Liver (tissue), 9 donors: ENCODE measurements around the gene LIN9. TPM values are rescaled to one million over a fixed set of nuclear protein-coding genes. Genes with fewer than 3 reads are reported as not detected.

Experiments used
- DNase-seq: peaks from one replicate; pipeline ENCODE4 v3.0.0-alpha.2; 2017; ENCODE audit warnings: low spot score
- H3K27ac ChIP-seq, 2 donors: one replicate each; pipeline ENCODE4 v1.7.0; 2013; ENCODE audit warnings: inconsistent platforms in 2 of 2, low read length in 2 of 2, control low read depth in 1 of 2, low read depth in 1 of 2, mild to moderate bottlenecking in 1 of 2
- H3K27me3 ChIP-seq, 4 donors: one replicate each; pipeline versions ENCODE4 v1.6.1 to v1.7.0; 2013; ENCODE audit warnings: low read length in 3 of 4, inconsistent platforms in 1 of 4, mild to moderate bottlenecking in 1 of 4, moderate library complexity in 1 of 4; ENCODE audit not compliant: control insufficient read depth in 4 of 4, insufficient read depth in 4 of 4
- H3K36me3 ChIP-seq, 4 donors: one replicate each; pipeline versions ENCODE4 v1.6.1 to v1.7.0; 2013; ENCODE audit warnings: low read length in 3 of 4, mild to moderate bottlenecking in 3 of 4, low read depth in 1 of 4, moderate library complexity in 1 of 4; ENCODE audit not compliant: control insufficient read depth in 4 of 4, insufficient read depth in 3 of 4
- H3K4me1 ChIP-seq, 4 donors: one replicate each; pipeline versions ENCODE4 v1.6.1 to v1.7.0; 2013; ENCODE audit warnings: low read length in 3 of 4, mild to moderate bottlenecking in 3 of 4, moderate library complexity in 1 of 4; ENCODE audit not compliant: control insufficient read depth in 4 of 4, insufficient read depth in 4 of 4
- H3K4me3 ChIP-seq, 3 donors: one replicate each; pipeline versions ENCODE4 v1.6.1 to v1.7.0; 2013; ENCODE audit warnings: low read length in 3 of 3, control low read depth in 1 of 3, low read depth in 1 of 3, mild to moderate bottlenecking in 1 of 3
- H3K9ac ChIP-seq, 2 donors: one replicate each; pipeline ENCODE4 v1.7.0; 2013; ENCODE audit warnings: low read length in 2 of 2, mild to moderate bottlenecking in 2 of 2, moderate library complexity in 2 of 2, control low read depth in 1 of 2, low read depth in 1 of 2
- H3K9me3 ChIP-seq, 4 donors: one replicate each; pipeline versions ENCODE4 v1.6.1 to v1.7.0; 2013; ENCODE audit warnings: low read length in 3 of 4; ENCODE audit not compliant: control insufficient read depth in 4 of 4
- EGR1 ChIP-seq, 2 donors: IDR thresholded peaks; 2 replicates each; pipeline ENCODE4 v1.6.1; 2016 to 2018; ENCODE audit warnings: antibody characterized with exemption in 2 of 2, low read depth in 2 of 2
- FOXA1 ChIP-seq: IDR thresholded peaks from 2 replicates; pipeline ENCODE4 v1.6.1; 2016; ENCODE audit warnings: antibody characterized with exemption
- FOXA2 ChIP-seq: IDR thresholded peaks from 2 replicates; pipeline ENCODE4 v1.6.1; 2016; ENCODE audit warnings: antibody characterized with exemption
- GABPA ChIP-seq, 2 donors: IDR thresholded peaks in 1 of 2; conservative IDR thresholded peaks in 1 of 2; 2 replicates each; pipeline ENCODE4 v1.6.1; 2016; ENCODE audit warnings: antibody characterized with exemption in 2 of 2, mild to moderate bottlenecking in 1 of 2, moderate library complexity in 1 of 2
- HNF4A ChIP-seq, 2 donors: conservative IDR thresholded peaks; 2 replicates each; pipeline ENCODE4 v1.6.1; 2016; ENCODE audit warnings: antibody characterized with exemption in 2 of 2, mild to moderate bottlenecking in 2 of 2
- HNF4G ChIP-seq: IDR thresholded peaks from 2 replicates; pipeline ENCODE4 v1.6.1; 2016; ENCODE audit warnings: antibody characterized with exemption
- JUND ChIP-seq, 2 donors: IDR thresholded peaks; 2 replicates each; pipeline ENCODE4 v1.6.1; 2016; ENCODE audit warnings: antibody characterized with exemption in 2 of 2
- NR2F2 ChIP-seq: IDR thresholded peaks from 2 replicates; pipeline ENCODE4 v1.6.1; 2016; ENCODE audit warnings: antibody characterized with exemption
- RXRA ChIP-seq, 2 donors: IDR thresholded peaks; 2 replicates each; pipeline ENCODE4 v1.6.1; 2017 to 2018; ENCODE audit warnings: antibody characterized with exemption in 2 of 2, mild to moderate bottlenecking in 1 of 2
- SP1 ChIP-seq: IDR thresholded peaks from 2 replicates; pipeline ENCODE4 v1.6.1; 2018; ENCODE audit warnings: antibody characterized with exemption, mild to moderate bottlenecking
- TAF1 ChIP-seq: conservative IDR thresholded peaks from 2 replicates; pipeline ENCODE4 v1.6.1; 2016; ENCODE audit warnings: antibody characterized with exemption, mild to moderate bottlenecking
- YY1 ChIP-seq: IDR thresholded peaks from 2 replicates; pipeline ENCODE4 v1.6.1; 2016; ENCODE audit warnings: antibody characterized with exemption, mild to moderate bottlenecking
- WGBS: extraction: QIAGEN DNeasy Blood & Tissue Kit; methylation state at CpG from one replicate; pipeline ENCODE4 v1.1.7; 2013; 5-methylcytosine and 5-hydroxymethylcytosine counted together
- polyA plus RNA-seq, 2 donors: library from polyadenylated mRNA; stranded (reverse) in 1 of 2; unstranded in 1 of 2; fragments of 200-250 nt in 1 of 2; fragments of >200 nt in 1 of 2; fragmentation: Nextera tagmentation in 1 of 2; extraction: Ambion mirVana in 1 of 2; gene quantifications; one replicate each; pipeline versions ENCODE4 v1.2.1 to v1.2.3, GENCODE V29; 2013 to 2015
- total RNA-seq, 2 donors: library from RNA; depleted of rRNA; stranded (reverse); fragments of >200 nt; gene quantifications; one replicate each; pipeline ENCODE4 v1.2.3, GENCODE V29; 2014
- TF ChIP-seq, protein P1 (sequence below): IDR thresholded peaks from 2 replicates; pipeline ENCODE4 v1.6.1; 2016; ENCODE audit warnings: antibody characterized with exemption
- TF ChIP-seq, protein P2 (sequence below): fragments of 150-350 bp; IDR thresholded peaks from 2 replicates; pipeline ENCODE4 v1.5.1; 2017; ENCODE audit warnings: improper control_type of control experiment, low read depth, low read length; ENCODE audit not compliant: missing input control
- TF ChIP-seq, protein P3 (sequence below): IDR thresholded peaks from 2 replicates; pipeline ENCODE4 v1.6.1; 2016; ENCODE audit warnings: antibody characterized with exemption, mild to moderate bottlenecking
- TF ChIP-seq, protein P4 (sequence below): IDR thresholded peaks from 2 replicates; pipeline ENCODE4 v1.6.1; 2016; ENCODE audit warnings: antibody characterized with exemption
- TF ChIP-seq, protein P5 (sequence below): IDR thresholded peaks from 2 replicates; pipeline ENCODE4 v1.6.1; 2016; ENCODE audit warnings: antibody characterized with exemption
- donor health status: healthy.
- donor health status: healthy.
- donor health status: healthy.
- donor health status: healthy.
- donor health status: healthy.

The LIN9 gene
- total and polyA plus RNA-seq, 4 donors: 0.50 to 7.9 (median 1.00) TPM

DNA sequence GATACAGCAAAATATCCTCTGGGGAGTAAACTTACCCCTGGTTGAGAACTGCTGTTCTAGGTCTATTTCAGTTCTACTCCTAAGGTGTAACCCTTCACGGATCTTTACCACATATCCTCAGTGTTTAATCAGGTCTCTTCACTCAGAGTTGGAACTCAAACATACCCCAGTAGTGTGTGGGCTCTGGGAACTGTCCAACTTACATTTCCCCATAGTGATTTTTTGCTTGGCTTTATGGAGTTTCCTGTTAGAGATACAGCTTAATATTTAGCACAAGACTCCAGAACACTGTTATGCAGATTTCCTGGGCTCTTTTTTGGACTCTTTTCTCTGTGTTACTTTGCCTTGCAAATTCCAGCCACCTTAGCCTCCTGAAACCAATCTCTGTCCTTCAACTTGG, 26.7 kb upstream of the LIN9 start (continued):
- TF ChIP-seq, protein P1, sequence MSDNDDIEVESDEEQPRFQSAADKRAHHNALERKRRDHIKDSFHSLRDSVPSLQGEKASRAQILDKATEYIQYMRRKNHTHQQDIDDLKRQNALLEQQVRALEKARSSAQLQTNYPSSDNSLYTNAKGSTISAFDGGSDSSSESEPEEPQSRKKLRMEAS: no peak
- no peak for TF ChIP-seq YY1
- no peak for TF ChIP-seq RXRA (IDR thresholded peaks at IDR 0.05)
- no peak for TF ChIP-seq HNF4G
- no peak for TF ChIP-seq JUND (IDR thresholded peaks at IDR 0.05)
- TF ChIP-seq, protein P2, sequence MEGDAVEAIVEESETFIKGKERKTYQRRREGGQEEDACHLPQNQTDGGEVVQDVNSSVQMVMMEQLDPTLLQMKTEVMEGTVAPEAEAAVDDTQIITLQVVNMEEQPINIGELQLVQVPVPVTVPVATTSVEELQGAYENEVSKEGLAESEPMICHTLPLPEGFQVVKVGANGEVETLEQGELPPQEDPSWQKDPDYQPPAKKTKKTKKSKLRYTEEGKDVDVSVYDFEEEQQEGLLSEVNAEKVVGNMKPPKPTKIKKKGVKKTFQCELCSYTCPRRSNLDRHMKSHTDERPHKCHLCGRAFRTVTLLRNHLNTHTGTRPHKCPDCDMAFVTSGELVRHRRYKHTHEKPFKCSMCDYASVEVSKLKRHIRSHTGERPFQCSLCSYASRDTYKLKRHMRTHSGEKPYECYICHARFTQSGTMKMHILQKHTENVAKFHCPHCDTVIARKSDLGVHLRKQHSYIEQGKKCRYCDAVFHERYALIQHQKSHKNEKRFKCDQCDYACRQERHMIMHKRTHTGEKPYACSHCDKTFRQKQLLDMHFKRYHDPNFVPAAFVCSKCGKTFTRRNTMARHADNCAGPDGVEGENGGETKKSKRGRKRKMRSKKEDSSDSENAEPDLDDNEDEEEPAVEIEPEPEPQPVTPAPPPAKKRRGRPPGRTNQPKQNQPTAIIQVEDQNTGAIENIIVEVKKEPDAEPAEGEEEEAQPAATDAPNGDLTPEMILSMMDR: no peak

DNA sequence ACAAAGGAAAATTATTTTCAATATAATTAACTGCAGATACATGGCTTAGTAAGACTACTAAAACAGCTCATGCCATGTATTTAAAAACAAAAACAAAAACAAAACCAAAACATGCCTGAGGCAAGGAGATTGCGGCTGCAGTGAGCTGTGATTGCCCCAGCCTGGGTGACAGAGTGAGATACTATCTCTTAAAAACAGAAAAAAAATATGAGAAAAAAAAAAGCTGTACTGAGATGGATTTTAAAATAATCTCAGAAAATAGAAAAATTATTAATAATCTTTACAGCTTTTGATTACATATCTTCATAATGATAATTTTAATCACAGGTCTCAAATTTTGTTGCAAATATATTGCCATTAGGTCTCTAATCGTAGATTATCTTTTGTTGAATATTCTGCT, 24.0 kb upstream of the LIN9 start:
- no peaks in the 10 kb centered on the region for H3K4me1 ChIP-seq

DNA sequence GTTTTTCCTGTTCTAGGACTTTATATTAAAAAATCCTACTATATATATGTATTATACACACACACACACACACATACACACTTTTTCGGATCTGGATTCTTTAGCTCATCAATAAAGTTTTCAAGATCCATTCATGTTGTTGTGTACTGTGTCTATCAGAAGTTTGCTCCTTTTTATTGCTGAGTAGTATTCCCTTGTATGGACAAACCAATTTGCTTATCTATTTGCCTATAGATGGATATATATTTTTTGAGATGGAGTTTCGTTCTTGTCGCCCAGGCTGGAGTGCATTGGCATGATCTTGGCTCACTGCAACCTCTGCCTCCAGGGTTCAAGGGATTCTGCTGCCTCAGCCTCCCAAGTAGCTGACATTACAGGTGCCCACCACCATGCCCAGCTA, 20.3 kb upstream of the LIN9 start:
- Histone ChIP-seq H3K9ac (no peak overlapping the region), H3K36me3 (no peaks in the 10 kb centered on the region), H3K27me3 (no peaks in the 10 kb centered on the region), H3K4me1 (no peaks in the 10 kb centered on the region), H3K9me3 (no peaks in the 10 kb centered on the region), H3K4me3 (no peak overlapping the region), H3K27ac (no peak overlapping the region)
- DNase-seq: no peak
- 86% methylated on average over 3 of the region's 3 CpGs for WGBS
- TF ChIP-seq YY1 (no peak), GABPA (IDR thresholded peaks at IDR 0.05 in 1 of 2, conservative IDR thresholded peaks at IDR 0.05 in 1 of 2) (no peak), JUND (IDR thresholded peaks at IDR 0.05) (no peak), HNF4A (conservative IDR thresholded peaks at IDR 0.05) (no peak), TAF1 (no peak), FOXA2 (no peak), FOXA1 (no peak), RXRA (IDR thresholded peaks at IDR 0.05) (no peak), SP1 (no peak)
- TF ChIP-seq, protein P3, sequence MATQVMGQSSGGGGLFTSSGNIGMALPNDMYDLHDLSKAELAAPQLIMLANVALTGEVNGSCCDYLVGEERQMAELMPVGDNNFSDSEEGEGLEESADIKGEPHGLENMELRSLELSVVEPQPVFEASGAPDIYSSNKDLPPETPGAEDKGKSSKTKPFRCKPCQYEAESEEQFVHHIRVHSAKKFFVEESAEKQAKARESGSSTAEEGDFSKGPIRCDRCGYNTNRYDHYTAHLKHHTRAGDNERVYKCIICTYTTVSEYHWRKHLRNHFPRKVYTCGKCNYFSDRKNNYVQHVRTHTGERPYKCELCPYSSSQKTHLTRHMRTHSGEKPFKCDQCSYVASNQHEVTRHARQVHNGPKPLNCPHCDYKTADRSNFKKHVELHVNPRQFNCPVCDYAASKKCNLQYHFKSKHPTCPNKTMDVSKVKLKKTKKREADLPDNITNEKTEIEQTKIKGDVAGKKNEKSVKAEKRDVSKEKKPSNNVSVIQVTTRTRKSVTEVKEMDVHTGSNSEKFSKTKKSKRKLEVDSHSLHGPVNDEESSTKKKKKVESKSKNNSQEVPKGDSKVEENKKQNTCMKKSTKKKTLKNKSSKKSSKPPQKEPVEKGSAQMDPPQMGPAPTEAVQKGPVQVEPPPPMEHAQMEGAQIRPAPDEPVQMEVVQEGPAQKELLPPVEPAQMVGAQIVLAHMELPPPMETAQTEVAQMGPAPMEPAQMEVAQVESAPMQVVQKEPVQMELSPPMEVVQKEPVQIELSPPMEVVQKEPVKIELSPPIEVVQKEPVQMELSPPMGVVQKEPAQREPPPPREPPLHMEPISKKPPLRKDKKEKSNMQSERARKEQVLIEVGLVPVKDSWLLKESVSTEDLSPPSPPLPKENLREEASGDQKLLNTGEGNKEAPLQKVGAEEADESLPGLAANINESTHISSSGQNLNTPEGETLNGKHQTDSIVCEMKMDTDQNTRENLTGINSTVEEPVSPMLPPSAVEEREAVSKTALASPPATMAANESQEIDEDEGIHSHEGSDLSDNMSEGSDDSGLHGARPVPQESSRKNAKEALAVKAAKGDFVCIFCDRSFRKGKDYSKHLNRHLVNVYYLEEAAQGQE: no peak
- TF ChIP-seq, protein P1: no peak
- TF ChIP-seq, protein P4, sequence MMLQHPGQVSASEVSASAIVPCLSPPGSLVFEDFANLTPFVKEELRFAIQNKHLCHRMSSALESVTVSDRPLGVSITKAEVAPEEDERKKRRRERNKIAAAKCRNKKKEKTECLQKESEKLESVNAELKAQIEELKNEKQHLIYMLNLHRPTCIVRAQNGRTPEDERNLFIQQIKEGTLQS: no peak
- TF ChIP-seq, protein P5, sequence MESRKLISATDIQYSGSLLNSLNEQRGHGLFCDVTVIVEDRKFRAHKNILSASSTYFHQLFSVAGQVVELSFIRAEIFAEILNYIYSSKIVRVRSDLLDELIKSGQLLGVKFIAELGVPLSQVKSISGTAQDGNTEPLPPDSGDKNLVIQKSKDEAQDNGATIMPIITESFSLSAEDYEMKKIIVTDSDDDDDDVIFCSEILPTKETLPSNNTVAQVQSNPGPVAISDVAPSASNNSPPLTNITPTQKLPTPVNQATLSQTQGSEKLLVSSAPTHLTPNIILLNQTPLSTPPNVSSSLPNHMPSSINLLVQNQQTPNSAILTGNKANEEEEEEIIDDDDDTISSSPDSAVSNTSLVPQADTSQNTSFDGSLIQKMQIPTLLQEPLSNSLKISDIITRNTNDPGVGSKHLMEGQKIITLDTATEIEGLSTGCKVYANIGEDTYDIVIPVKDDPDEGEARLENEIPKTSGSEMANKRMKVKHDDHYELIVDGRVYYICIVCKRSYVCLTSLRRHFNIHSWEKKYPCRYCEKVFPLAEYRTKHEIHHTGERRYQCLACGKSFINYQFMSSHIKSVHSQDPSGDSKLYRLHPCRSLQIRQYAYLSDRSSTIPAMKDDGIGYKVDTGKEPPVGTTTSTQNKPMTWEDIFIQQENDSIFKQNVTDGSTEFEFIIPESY: no peak

More for the DNA sequence above, 24.0 kb upstream of the LIN9 start:
- Histone ChIP-seq H3K27me3 (no peaks in the 10 kb centered on the region), H3K9me3 (no peaks in the 10 kb centered on the region), H3K4me3 (no peak overlapping the region), H3K36me3 (no peaks in the 10 kb centered on the region), H3K27ac (no peak overlapping the region), H3K9ac (no peak overlapping the region)
- 57% methylated on average over 2 of the region's 2 CpGs for WGBS
- no peak for TF ChIP-seq EGR1 (IDR thresholded peaks at IDR 0.05; ENCODE audit: low read depth in 2 of 2)
- TF ChIP-seq SP1: no peak
- no peak for TF ChIP-seq FOXA1
- TF ChIP-seq, protein P1: no peak
- TF ChIP-seq YY1: no peak
- TF ChIP-seq, protein P5: no peak
- no peak for TF ChIP-seq JUND (IDR thresholded peaks at IDR 0.05)
- TF ChIP-seq NR2F2: no peak
- no peak for DNase-seq
